Measurements from ENCODE around the gene SLC25A21.

DNA sequence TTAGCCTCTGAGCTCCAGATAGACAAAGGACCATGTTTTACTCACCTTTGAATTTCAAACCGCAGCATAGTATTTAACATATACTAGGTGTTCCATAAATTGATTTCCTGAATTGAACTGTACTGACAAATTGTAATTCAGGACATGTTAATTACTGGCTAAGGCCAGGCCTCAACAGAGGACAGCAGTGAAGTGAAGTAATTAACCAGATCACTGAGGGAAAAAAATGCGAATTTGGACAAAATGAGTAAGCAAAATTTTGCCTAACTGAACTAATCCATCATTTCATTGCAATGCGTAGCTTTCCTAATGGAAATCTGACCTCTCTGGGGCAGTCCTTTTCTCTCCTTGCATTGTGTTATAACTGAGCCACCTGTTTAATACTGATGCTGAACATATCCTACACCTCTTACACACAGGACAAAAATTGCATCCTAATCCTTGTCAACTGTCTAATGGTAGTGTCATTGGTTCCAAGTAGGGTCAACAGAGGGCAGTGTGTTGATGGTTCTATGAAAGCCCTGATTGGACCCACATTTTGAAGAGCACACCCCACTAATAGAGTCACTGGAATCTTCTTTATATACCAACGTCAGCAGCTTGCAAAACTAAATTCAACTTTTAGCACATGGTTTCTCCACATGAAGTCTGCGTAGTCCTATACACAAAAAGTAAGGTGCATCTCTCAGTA lies 148.4 kb downstream of the SLC25A21 start:
- TF ChIP-seq, protein P1, sequence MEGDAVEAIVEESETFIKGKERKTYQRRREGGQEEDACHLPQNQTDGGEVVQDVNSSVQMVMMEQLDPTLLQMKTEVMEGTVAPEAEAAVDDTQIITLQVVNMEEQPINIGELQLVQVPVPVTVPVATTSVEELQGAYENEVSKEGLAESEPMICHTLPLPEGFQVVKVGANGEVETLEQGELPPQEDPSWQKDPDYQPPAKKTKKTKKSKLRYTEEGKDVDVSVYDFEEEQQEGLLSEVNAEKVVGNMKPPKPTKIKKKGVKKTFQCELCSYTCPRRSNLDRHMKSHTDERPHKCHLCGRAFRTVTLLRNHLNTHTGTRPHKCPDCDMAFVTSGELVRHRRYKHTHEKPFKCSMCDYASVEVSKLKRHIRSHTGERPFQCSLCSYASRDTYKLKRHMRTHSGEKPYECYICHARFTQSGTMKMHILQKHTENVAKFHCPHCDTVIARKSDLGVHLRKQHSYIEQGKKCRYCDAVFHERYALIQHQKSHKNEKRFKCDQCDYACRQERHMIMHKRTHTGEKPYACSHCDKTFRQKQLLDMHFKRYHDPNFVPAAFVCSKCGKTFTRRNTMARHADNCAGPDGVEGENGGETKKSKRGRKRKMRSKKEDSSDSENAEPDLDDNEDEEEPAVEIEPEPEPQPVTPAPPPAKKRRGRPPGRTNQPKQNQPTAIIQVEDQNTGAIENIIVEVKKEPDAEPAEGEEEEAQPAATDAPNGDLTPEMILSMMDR (IDR thresholded peaks at IDR 0.05), result no peak
- no peak for TF ChIP-seq POLR2A (IDR thresholded peaks at IDR 0.05)

Data from lower leg skin (tissue), 3 donors.